WI38 (cell line): ENCODE measurements around the gene LRRC15.

Source experiments
- H3K4me3 ChIP-seq: 2 replicates; pipeline ENCODE4 v1.5.1; 2011; ENCODE audit warnings: low read depth, mild to moderate bottlenecking, control low read depth, low read length
- TF ChIP-seq, protein P1 (sequence below): IDR thresholded peaks from 2 replicates; pipeline ENCODE4 v1.5.1; 2012; ENCODE audit warnings: low read depth, mild to moderate bottlenecking, control low read depth, low read length

Gene LRRC15

DNA sequence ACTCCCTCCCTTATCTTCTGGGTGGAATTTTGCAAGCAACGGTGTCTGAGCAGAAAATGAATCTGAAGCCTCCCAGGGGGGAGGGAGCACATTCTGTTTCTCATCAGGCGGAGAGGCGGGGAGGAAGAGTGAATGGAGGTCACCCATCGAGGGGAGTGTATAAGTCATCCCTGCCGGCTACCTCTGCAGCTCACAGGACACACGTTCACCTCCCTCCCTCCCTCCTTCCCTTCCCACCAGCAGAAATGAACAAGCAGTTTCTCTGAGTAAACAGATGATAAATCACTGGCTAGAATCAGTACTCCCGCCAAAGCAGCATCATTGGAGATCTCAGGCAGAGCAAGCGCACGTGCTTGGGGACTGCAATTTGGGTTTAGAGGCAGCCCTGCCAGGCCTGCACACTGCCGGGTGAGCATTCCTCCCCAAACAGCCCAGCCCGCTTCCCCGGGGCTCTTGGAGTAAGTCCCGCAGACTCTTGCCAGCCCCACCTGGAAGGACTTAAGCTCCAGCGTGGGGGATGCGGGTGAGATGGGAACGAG, 56.7 kb downstream of the LRRC15 start:
- H3K4me3 ChIP-seq: no peak overlapping the region
- TF ChIP-seq, protein P1, sequence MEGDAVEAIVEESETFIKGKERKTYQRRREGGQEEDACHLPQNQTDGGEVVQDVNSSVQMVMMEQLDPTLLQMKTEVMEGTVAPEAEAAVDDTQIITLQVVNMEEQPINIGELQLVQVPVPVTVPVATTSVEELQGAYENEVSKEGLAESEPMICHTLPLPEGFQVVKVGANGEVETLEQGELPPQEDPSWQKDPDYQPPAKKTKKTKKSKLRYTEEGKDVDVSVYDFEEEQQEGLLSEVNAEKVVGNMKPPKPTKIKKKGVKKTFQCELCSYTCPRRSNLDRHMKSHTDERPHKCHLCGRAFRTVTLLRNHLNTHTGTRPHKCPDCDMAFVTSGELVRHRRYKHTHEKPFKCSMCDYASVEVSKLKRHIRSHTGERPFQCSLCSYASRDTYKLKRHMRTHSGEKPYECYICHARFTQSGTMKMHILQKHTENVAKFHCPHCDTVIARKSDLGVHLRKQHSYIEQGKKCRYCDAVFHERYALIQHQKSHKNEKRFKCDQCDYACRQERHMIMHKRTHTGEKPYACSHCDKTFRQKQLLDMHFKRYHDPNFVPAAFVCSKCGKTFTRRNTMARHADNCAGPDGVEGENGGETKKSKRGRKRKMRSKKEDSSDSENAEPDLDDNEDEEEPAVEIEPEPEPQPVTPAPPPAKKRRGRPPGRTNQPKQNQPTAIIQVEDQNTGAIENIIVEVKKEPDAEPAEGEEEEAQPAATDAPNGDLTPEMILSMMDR: no peak

DNA sequence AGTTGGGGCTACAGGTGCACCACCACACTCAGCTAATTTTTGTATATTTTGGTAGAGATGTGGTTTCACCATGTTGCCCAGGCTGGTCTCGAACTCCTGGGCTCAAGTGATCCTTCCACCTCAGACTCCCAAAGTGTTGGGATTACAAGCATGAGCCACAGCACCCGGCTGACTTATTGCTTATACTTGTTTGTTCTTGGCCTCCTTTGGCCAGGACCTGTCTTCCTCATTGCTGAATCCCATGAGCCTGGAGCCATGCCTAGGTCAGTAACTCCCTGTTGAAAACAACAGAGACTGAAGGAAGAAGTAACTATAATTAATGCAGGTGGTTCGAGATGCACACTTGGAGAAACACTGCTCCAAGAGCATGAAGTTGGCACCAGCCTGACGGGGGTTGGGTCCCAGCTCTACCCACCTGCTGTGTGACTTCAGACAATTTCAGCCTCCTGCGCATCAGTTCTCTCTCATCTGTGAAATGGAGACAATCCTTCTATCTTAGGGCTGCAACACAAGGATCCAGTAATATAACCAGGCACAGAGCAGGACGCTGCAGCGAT, 57.3 kb downstream of the LRRC15 start:
- TF ChIP-seq, protein P1: no peak
- H3K4me3 ChIP-seq: no peak overlapping the region

- TF ChIP-seq, protein P1: no peak
- no peak overlapping the region for H3K4me3 ChIP-seq
Measured at GRCh38 chr3:194311000-194311399, 58.5 kb downstream of the LRRC15 start.

DNA sequence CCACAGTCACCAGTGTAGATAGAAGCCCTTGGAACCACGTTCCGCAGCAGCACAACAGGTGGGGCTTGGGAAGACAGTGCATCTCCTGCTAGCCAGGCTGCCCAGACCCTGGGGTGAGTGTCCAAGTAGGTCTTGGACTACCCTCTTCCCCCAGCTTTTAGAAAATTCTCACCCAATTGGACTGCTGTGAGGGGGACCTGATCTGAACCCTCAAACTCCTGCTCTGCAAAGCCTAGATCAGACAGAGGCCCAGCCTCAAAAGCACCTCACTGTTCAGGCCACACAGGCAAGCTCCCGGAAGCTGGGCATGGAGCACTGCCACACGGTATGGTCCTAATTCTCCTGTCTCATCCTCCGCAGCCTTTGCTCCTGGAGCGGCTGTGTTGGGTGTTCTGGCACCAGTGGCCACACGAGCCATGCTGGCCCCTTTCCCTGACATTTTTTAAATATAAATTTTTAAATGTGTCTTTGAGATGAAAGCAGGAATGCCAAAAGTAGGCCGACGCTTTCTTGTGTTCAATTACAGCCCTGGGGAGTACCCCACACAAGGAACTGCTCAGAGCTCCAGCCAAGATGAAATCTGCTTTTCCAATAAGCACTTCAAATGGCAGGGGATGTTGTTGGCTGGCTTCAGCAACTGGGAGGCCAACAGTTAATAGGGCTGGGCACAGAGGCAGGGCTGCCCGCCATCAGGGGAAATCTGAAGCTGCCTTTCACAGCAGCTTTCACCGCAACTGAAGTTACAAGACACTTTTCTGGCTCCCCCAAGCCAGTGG, 59.3 kb downstream of the LRRC15 start:
- H3K4me3 ChIP-seq: no peak overlapping the region
- TF ChIP-seq, protein P1: no peak

- H3K4me3 ChIP-seq: no peak overlapping the region
- TF ChIP-seq, protein P1: no peak
Measured at GRCh38 chr3:194308601-194309449, 60.7 kb downstream of the LRRC15 start.

DNA sequence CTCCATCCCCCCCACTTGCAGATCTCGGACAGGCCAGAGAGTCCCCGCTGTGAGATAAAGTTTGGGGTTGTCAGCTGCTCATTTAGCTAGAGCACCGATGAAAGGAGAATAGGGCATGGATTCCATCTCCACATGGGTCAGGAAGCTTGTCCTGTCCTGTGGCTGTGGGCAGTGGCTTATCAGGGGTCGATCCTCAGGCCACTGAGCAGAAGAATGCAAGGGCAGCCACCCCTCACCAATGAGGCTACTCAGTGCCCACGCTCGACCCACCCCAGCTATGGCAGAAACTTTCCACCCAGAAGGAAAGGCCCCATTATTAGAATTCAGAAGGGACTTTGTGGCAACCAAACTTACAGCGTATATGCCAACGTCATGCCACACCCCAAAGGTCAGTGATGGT, 61.7 kb downstream of the LRRC15 start:
- H3K4me3 ChIP-seq: no peak overlapping the region

More for the DNA sequence above, 61.7 kb downstream of the LRRC15 start:
- TF ChIP-seq, protein P1: no peak
